GM12872 (cell line): ENCODE results near the gene KIFAP3.

Source experiments
- CTCF ChIP-seq: IDR thresholded peaks from 3 replicates; pipeline ENCODE4 v1.5.1; 2011; ENCODE audit warnings: low read depth, mild to moderate bottlenecking, low read length, moderate library complexity; ENCODE audit not compliant: insufficient read depth

The KIFAP3 gene

GRCh38 chr1:170044187-170044586 lies 30.3 kb downstream of the KIFAP3 start:
- TF ChIP-seq CTCF = no peak

- TF ChIP-seq CTCF = no peak
Observed at GRCh38 chr1:170041423-170042192, 32.9 kb downstream of the KIFAP3 start.

- TF ChIP-seq CTCF = no peak
Observed at GRCh38 chr1:170032531-170033280, 41.8 kb downstream of the KIFAP3 start.

GRCh38 chr1:170030212-170030611 lies 44.3 kb downstream of the KIFAP3 start:
- no peak for TF ChIP-seq CTCF

- no peak for TF ChIP-seq CTCF
Observed at GRCh38 chr1:170027760-170028159, 46.7 kb downstream of the KIFAP3 start.

GRCh38 chr1:170020859-170021258 lies 53.6 kb downstream of the KIFAP3 start:
- no peak for TF ChIP-seq CTCF

- TF ChIP-seq CTCF = no peak
Observed at GRCh38 chr1:170017478-170017877, 57.0 kb downstream of the KIFAP3 start.
